DMS79 treated with DMSO at 0.1 percent for 48 hours (cell line): ENCODE measurements around the gene ERCC2.
"Not testable (repeated sequence)": the region's sequence is repeated elsewhere in the genome, so short reads cannot be mapped to it uniquely, and the experiment has no call there.

Experiments
- DNase-seq: peaks from one replicate; lab custom pipeline; 2025; lab: John Stamatoyannopoulos, UW

The ERCC2 gene

GRCh38 chr19:45354241-45354842 is 16.0 kb downstream of the ERCC2 start:
- DNase-seq, result no peak

GRCh38 chr19:45352914-45353796 is 17.2 kb downstream of the ERCC2 start:
- no peak for DNase-seq

- no peak for DNase-seq
Measured at GRCh38 chr19:45352471-45352870, 17.9 kb downstream of the ERCC2 start.

GRCh38 chr19:45352062-45352461 is 18.3 kb downstream of the ERCC2 start:
- no peak for DNase-seq

- DNase-seq, result no peak
Measured at GRCh38 chr19:45351401-45351952, 18.9 kb downstream of the ERCC2 start.

GRCh38 chr19:45350477-45351058 is 19.8 kb downstream of the ERCC2 start:
- no peak for DNase-seq

- DNase-seq, result no peak
Measured at GRCh38 chr19:45349430-45349941, 20.9 kb downstream of the ERCC2 start.

- no peak for DNase-seq
Measured at GRCh38 chr19:45349126-45349415, 21.3 kb downstream of the ERCC2 start.

- DNase-seq, result no peak
Measured at GRCh38 chr19:45348367-45349125, 21.8 kb downstream of the ERCC2 start.

GRCh38 chr19:45347570-45348366 is 22.6 kb downstream of the ERCC2 start:
- DNase-seq, result no peak

GRCh38 chr19:45346449-45346848 is 23.9 kb downstream of the ERCC2 start:
- peak; percentile 7 for DNase-seq

- DNase-seq, result no peak
Measured at GRCh38 chr19:45345506-45345860, 24.9 kb downstream of the ERCC2 start.

- no peak for DNase-seq
Measured at GRCh38 chr19:45344621-45345505, 25.5 kb downstream of the ERCC2 start.

GRCh38 chr19:45342911-45343310 is 27.5 kb downstream of the ERCC2 start:
- no peak for DNase-seq

GRCh38 chr19:45340899-45341453 is 29.4 kb downstream of the ERCC2 start:
- DNase-seq, result no peak

GRCh38 chr19:45340232-45340898 is 30.0 kb downstream of the ERCC2 start, which contains the start of gene KLC3:
KLC3 (plus strand) TSS chr19:45340750; CDS start chr19:45345542, 4,792 bp downstream.
- DNase-seq, result no peak

- DNase-seq, result no peak
Measured at GRCh38 chr19:45339629-45340028, 30.7 kb downstream of the ERCC2 start.

- no peak for DNase-seq
Measured at GRCh38 chr19:45336696-45337251, 33.6 kb downstream of the ERCC2 start.

GRCh38 chr19:45334881-45335280 is 35.5 kb downstream of the ERCC2 start:
- DNase-seq, result not testable (repeated sequence)
